HuH-7.5 (cell line): ENCODE data around the gene NME4.

Source experiments
- DNase-seq: peaks from one replicate; pipeline ENCODE4 v3.0.0; 2011; ENCODE audit warnings: low spot score

The NME4 gene

DNA sequence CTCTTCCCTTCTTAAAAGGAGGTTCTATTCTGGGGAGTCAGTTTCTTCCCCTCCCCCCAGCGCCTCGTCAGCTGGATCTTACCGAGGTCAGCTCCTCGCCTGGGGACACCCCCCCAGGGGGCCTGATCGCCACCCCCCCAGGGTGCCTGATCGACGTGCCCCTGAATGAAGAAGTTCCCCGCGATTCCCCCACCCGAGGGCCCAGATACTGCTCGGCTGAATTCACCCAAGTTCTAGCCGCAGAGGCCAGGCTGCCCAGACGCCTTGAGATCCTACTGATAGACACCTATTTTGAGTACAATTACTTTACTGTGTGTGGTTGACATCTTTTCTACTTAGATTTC is 29.9 kb downstream of the NME4 start:
- DNase-seq: no peak

DNA sequence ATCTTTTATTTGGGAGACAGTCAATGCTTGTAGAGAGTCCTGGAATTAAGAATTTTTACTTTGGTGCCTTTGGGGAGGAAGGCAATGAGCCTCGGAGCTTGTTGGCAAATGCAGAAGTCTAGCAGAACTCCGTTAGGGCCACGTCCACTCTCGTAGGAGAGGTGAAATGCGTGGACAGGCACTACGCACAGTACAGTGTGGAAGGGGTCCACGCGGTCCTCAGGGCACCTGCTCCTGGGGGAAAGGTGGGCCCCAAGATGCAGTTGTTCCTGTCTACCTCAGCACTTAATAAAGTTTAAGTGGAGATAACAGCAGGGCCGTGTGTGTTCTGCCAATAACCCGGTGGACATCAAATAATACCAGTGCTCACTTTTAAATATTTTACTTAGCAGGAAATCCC is 30.3 kb downstream of the NME4 start:
- no peak for DNase-seq

DNA sequence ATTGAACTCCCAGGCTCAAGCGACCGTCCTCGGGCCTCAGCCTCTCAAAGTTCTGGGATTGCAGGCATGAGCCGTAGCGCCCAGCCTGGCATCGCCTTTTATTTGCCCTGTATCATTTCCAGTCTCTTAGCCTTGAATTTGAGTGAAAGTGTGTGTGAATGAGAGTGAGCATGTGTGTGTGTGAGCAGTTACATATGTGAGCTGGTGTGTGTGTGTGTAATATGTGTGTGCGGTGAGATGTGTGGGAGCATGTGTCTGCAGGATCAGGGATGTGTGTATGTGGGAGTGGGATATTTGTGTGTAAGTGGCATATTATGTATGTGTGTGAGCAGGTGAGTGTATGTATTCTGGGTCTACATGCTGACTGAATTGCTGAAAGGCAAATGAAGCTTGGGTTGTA is 33.9 kb downstream of the NME4 start:
- no peak for DNase-seq

DNA sequence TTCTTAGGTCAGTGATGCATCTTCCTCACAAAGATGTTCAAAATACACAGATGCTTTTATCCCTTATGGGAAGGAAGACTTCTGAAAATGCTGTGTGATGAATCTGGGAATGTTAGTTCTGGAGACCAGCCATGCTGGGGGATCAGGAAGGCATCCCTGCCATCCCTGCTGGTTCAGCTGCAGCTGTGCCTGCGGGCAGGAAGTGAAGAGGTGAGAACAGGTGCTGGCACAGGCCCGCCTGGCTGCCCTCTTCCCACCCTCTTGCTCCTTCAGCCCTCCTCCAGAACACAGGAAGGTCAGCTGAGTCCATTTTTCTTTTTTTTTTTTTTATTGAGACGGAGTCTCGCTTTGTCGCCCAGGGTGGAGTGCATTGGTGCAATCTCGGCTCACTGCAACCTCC is 43.6 kb downstream of the NME4 start:
- no peak for DNase-seq

DNA sequence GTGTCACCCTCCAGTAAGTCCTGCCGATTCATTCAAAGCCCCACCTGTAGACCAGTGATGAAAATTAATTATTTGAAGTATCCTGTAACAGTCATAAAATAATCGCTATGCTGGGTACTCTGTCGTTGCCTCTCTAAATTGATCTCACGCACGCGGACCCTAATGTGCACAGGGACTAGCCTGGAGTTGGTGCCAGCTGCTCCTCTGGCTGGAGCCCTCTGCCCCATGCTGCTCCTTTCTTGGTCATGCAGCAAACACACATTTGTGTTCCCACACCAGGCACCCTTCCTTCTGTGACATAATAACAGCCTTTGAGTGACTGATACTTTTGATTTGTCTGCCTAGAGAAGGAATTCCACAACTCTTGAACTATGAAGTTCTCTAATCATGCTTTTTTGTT is 44.4 kb downstream of the NME4 start:
- no peak for DNase-seq

DNA sequence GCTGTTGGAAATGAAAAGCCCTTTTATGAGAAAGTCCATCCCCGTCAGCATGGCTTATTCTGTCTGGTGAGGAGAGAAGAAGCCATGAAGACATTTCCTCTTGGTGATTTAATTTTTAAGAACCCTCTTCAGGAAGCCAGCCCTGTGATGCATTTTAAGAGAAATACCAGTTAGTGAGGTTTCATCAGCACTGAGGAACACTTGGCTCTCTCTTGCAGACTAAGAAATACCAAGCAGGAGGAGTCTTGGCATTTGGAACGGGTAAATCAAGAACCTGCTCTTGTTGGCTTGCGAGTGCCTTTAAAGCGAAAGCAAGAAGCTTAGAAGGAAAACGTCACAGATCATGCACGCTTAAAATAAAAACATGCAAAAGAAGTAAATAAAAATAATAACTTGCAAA is 46.0 kb downstream of the NME4 start:
- no peak for DNase-seq

DNA sequence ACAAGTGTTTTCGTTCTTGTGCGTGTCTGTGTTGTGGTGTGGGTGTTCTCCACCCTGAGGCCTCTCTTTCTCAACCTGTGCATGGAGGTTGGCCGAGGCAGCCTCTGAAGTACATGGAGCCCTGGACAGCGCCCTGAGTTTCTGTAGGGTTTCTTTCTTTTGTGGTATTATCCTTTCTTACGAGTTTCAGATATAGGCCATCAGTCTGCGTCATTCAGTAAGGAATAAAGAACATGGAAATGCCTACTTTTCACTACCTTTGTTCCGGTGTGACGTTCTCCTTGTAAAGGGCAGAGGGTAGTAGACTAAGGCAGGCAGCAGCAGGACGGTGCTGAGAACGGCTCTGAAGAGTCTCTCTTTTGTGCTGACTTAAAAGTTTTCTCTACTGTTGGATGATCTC is 47.0 kb downstream of the NME4 start:
- no peak for DNase-seq

DNA sequence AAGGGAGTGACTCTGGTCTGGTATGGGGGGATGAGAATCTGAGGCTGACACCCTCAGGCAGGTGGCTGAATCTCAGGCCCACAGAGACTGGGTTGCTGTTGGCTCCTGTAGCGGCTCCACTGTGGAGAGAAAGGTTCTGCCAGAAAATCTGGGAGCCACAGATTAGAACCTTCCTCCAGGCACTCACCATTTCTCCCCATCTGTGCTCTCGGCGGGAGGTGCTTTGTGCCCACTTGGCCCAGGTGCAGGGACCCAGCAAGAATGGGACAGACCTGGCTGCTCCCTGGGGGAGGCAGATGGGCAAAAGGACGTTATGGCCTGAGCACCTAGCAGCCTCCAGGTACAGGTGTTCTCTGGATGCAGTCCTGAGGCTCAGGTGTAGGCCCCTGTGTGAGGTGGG is 48.6 kb downstream of the NME4 start:
- no peak for DNase-seq
